ENCODE measurements around the gene TTC12.

The TTC12 gene

DNA sequence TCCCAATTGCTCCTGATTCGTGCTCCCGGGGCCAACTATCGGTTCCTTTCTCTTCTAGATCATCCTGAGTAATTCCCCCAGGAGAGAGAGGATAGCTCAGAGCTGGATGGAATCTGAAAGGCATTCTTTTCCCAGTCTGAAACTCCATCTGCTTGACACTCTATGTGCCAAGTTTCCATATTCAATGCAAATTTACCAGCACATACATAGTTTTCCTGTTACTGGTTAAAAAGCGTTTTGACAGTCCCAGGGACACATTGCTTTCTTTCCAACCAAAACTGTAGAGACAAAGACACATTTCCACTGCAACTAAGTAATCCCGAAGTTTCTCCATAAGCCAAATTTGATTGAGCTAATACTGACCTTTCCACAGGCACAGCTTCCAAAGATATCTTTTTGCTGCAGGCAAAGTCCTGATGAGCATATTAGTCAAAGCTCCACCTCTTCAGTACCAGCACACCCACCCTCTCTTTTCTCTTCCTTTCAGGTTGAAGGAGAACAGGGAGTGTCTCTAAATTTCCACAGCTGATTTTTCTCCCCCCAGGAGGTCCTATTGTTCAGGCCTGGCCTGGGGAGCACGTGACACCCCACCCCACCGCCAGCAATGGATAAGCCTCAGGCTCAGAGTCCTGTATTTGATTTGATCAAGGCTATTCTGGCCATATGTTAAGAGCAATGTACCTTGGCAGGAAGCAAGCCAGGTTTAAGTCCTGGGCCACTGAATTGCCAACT is 63.5 kb downstream of the TTC12 start:
- no peak for DNase-seq

DNA sequence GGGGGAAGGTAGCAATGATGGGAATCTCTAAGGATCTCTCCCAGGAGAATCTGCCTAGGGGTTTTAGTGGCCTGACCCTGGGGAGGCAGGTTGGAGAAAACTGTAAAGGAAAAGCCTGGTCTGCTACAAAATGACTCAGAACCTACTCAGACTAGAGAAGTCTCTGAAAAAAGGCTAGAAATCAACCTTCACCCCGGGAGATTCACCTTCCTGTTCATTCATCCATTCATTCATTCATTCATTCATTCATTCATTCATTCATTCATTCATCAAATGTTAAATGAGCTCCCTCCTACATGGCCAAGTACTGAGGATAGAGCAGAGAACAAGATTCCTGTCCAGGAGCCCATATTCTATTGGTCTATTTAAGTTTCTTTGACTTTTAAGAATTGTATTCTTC is 64.3 kb downstream of the TTC12 start:
- no peak for DNase-seq

- no peak for DNase-seq
Measured at GRCh38 chr11:113382121-113382520, 67.7 kb downstream of the TTC12 start.

DNA sequence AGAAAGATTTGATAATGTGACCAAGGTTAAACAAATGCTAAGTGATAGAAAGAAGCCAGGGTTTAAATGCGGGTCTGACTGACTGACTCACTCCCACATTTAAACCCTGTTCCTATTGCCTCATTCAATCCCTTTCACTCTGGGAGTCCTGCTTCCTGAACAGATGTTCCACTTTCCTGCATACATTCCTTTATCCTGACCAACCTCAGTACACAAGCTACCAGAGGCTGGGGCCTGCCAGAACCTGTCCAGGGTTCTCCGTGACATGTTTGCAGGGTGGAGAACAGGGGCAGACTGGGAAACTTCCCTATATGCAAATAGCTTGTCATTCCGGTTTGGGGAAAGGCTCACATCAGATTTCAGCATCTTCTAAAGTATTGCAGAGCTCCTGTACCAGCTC is 70.2 kb downstream of the TTC12 start:
- no peak for DNase-seq

DNA sequence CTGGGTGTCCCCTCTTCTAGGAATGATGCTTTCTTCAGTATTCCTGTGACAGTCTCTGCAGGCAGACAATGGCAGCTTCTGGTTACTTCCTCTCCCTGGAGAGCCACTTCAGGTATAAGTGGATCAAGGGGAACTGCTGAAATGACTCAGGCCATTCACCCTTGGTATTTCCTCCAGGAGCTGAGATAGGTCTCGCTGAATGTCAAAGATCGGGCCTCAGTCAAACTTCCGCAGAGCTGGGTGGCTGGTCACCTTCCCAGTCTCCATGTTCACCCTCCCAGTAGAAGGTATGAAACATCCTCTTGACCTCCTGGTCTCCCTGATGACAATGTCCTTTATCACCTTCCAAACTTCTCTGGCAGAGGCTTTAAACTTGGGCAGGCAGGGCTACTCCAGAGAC is 71.4 kb downstream of the TTC12 start:
- no peak for DNase-seq

DNA sequence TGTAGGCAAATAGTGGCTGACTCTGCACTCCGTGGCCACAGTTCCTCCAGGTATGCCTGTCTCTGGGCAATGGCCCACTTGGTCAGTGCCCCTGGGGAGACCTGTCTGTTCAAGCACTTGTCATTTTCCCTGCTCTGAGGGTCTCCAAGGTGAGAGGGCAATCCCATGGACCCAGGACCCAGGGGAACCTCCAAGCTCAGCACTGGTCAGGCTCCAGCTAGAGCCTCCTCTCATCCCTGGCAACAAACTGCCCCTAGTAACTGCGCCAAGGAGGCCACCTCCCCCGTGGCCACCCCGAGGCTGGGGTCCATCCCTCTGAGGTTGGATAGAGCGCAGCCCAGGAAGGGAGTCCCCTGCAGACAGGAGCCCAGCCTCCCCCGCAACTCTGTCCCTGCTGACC is 72.5 kb downstream of the TTC12 start:
- no peak for DNase-seq

- DNase-seq = no peak
Measured at GRCh38 chr11:113387605-113388211, 73.3 kb downstream of the TTC12 start, which contains the start of gene ANKK1. ANKK1 (plus strand) TSS chr11:113387779; CDS start chr11:113387885, 106 bp downstream.

DNA sequence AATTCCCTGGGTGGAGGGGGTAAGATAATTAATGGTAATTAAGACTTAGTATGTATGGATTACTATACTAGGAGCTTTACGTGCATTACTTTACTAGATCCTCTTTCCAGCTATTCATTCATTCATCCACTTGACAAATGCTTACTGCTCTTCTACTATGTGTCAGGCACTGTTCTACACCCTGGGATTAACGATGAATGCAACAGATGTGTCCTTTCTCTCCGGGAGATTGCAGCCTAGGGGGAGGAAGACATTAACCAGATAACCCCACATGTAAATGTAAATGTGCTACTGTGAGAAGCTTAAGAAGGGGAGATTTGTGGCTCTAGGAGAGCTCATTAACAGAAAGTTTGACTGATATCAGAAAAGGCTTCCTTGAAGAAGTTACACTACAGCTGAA is 74.9 kb downstream of the TTC12 start:
- no peak for DNase-seq

DNA sequence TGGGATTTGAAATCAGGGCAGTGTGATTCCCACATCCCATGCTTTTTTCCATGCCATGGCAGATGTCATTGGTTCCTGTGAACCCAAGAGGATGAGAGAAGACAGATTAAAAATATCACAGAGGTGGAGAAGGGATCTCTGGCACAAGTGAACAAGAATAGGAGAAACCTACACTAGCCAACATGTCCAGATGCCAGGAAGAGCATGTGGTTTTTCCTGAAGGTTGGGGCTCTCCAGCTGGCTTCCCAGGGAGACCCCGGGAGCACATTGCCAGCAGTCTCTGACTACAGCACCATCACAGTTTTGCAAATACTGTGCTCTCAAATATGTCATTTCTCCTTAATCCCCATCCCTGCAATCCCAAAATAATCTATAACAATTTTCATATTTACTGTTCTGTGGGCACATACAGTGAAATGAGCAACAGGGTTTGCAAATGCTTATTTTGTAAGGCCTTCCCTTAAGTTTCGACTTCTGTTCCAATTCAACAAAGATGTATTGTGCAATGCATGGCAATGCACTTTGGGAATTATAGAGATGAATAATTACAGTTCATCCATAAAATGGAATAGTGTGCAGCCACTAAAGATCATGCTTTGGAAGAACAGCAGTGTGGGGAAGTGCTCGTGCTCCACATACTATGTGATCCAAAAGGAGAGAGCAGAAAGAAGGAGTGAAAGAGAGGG is 78.0 kb downstream of the TTC12 start:
- no peak for DNase-seq

- DNase-seq = no peak
Measured at GRCh38 chr11:113393501-113393985, 79.2 kb downstream of the TTC12 start.

GRCh38 chr11:113394919-113395318 is 80.5 kb downstream of the TTC12 start:
- no peak for DNase-seq

- no peak for DNase-seq
Measured at GRCh38 chr11:113395782-113396336, 81.5 kb downstream of the TTC12 start.

DNA sequence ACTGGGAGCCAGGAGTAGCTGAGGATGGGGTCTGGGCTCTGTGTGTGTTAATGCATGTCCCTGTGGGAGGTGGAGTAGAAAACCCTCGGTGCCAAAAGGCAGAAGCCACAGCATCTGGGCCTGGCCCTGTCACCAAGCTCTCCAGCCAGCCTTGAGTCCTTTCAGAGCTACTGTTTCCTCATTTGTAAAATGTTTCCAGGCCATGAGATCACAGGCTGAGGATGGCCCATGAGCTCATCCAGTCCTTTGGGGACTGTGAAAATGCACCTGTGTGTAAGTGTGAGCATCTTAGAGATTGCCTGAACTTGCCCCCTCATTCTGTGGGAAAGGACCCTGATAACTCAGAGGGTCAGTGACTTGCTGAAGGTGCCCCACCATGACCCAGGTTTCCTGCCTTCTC is 82.3 kb downstream of the TTC12 start:
- no peak for DNase-seq

- no peak for DNase-seq
Measured at GRCh38 chr11:113397212-113397611, 82.8 kb downstream of the TTC12 start.

DNA sequence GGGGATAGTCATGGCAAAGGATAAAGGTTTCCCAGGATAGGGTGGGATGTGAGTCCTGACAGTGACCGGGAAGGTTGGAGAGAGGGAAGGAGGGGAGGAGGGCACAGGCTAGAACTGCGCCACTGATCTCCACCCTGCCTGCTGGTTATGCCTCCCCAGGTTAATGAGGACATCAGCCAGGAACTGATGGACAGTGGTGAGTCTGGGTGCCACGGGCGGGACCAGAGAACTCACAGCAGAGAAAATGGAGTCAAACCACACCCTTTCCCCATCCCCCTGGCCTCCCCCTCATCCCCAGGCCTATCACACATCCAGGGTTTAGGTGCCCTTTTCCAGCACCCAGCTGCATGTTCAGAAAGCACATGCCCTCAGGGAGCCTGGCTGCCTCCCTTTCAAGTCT is 83.4 kb downstream of the TTC12 start:
- DNase-seq = no peak

- no peak for DNase-seq
Measured at GRCh38 chr11:113398669-113399430, 84.5 kb downstream of the TTC12 start.

DNA sequence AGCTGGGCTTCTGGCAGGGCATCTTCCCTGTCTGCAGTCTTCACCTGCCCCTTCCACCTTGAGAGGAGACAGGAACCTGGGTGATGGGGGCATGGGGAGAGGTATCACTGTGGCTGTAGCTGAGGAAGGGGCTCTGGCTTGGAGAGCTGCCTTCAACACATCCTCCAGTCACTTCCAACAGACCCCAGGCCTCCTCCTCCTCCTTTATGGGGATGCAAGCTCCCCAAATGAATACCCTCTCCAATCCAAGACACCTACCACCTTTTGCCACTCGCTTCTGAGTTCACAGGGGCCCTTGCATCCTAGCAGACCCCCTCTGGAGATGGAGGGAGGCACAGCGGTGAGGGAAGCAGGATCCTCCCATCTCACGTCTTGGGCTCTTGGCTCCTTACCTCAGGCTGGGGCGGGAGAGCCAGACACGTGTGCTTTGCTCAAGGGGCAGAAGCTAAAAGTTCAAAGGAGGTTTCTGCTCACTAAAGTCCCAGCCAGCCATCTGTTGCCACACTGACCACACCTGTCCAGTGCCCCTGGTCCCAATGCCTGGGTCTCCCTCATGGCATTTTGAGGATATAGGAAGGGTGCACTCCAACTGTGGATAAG is 86.3 kb downstream of the TTC12 start:
- no peak for DNase-seq

DNA sequence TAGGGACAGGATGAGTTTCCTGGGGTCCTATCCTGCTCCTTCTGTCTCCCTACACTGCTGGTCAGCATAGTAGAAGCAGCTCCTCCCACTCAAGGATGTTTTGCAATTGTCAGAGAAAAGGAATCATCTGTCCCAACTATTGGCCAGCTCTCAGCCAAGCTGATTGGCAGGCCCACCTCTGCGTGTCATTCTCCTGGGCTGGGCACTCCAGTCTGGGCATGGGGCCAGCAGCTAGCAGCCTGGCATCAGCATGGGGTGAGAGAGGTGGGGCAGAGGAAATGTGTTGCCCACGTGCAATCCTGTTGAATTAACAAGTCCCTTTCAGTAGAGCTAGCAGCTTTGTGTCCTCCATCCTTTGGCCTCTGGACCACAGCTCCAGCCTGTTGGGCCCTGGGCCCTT is 87.3 kb downstream of the TTC12 start:
- DNase-seq = peak; percentile 81

DNA sequence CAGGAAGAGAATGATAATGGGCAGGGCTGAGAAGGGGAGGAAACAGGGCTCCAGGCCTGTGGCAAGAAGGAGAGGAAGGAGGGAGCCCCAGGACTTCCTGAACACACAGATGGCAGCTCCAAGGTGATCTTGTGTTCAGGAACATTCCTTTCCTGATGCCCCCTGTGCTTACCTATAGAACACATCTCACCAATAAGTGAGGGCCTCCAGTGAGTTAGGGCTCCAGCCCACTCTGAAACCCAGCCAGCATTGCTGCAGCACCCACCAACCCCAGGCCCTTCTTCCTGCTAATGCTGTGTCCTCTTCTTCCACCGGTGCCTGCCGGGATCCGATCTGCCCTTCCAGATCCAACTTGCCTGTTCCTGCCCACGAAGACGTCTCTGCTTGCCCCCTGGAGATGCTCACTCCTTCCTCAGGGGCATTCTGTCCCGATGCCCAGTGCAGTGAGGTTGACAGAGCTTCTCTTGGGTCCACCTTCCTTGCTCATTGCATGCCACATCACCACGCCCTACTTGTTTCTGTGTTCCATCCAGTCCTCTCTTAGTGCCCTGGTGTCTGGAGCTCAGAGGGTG is 90.6 kb downstream of the TTC12 start:
- DNase-seq = no peak

DNA sequence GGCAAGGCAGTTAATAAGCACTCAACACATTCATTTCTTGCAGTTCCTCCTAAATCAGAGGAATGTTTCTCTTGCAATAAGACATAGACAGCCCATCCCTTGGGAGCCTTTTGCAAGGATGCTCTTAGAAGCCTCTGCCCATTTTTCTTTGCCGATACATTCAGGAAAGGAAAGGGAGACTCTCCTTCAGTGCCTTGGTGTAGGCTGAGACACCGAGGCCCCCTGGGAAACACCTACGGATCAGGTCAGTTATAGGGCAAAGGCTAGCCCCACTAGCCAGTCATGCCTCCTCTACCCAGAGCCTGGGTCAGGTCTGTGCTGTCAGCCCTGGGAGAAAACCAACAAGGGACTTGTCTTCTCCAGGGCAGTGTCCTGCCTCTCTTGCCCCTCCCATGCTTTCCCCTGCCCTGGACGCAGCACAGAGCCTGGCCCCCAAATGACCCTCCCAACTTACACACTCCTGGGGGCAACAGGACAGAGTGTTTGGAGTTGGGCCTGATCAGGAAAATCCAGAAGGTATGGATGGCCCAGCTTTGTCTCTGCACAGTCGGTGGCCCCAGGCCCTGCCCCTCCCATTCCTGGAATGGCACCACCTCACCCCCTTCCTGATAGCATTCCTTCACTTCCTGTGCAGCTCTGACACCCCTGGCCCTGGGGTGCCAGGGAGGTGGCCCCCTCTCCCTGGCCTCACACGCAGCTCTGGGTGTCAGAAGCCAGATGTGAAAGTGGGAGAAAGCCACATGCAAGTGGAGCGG is 91.5 kb downstream of the TTC12 start:
- no peak for DNase-seq

DNA sequence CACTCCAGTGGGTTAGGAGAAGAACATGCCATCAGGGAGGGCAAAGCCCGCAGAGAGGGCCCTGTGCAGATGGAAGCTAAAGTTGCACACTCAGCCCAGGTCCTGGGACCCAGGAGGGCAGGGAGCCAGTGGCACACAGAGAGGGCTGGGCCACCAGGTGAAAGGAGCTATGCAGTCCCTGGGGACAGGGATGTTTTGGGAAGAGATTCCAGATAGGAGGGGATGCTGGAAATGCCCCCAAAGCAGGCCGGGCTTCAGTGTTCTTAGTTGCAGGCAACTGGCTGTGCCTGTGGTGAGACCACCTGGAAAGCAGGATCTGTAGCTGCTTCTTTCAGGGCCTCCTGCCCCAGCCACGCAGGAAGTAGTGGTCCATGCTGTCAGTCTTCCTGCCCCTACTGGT is 92.8 kb downstream of the TTC12 start:
- DNase-seq = no peak
